ENCODE measurements around the gene IL17B. TPM values are rescaled to one million over a fixed set of nuclear protein-coding genes. Genes with fewer than 3 reads are reported as not detected.

Gene IL17B
- total RNA-seq, 1 experiment from 2014 or later: not detected

GRCh38 chr5:149374801-149375200, 4.3 kb downstream of the IL17B start:
- H3K23ac ChIP-seq (ENCODE audit: insufficient read length, low read depth, low read length): no peak overlapping the region
- no peak overlapping the region for H2BK5ac ChIP-seq (ENCODE audit: insufficient read length, low read length)
- H3K4me1 ChIP-seq (ENCODE audit: insufficient read depth, low read length): no peaks in the 10 kb centered on the region
- no peak overlapping the region for H3K18ac ChIP-seq (ENCODE audit: insufficient read length, low read depth, low read length)
- H3K79me2 ChIP-seq (ENCODE audit: insufficient read depth, low read length): no peaks in the 10 kb centered on the region
- H3K4me2 ChIP-seq (ENCODE audit: insufficient read depth, insufficient read length, low read length): no peak overlapping the region
- no peaks in the 10 kb centered on the region; a peak in 1 of 5 replicates for H3K9me3 Mint-ChIP-seq
- peaks cover 21 to 22% of the 10 kb centered on the region in 2 experiments for H3K4me1 Mint-ChIP-seq
- H4K91ac ChIP-seq (ENCODE audit: insufficient read length, low read depth, low read length): no peak overlapping the region
- no peaks in the 10 kb centered on the region for H3K9me3 ChIP-seq (ENCODE audit: control insufficient read depth, low read depth, low read length)
- no peaks in the 10 kb centered on the region for H3K27me3 ChIP-seq (ENCODE audit: insufficient read depth, low read length)
- H3K9ac ChIP-seq (ENCODE audit: extremely low read depth, insufficient read length, low read length): no peak overlapping the region
- H3K4ac ChIP-seq (ENCODE audit: low read depth, low read length): no peak overlapping the region
- no peaks in the 10 kb centered on the region for H3K79me1 ChIP-seq (ENCODE audit: insufficient read depth, low read depth, low read length, poor library complexity, severe bottlenecking)
- H2BK120ac ChIP-seq (ENCODE audit: low read depth, low read length, poor library complexity, severe bottlenecking): no peak overlapping the region
- H2AK5ac ChIP-seq (ENCODE audit: insufficient read length, low read length): no peak overlapping the region
- no peak overlapping the region for H2BK15ac ChIP-seq (ENCODE audit: low read depth, low read length)
- no CpG with 5 or more reads among the region's 3 CpGs for WGBS (ENCODE audit: extremely low coverage, insufficient read length, low lambda C conversion rate)
- no peak overlapping the region for H2BK20ac ChIP-seq (ENCODE audit: low read depth, low read length, poor library complexity, severe bottlenecking)
- H3K27ac Mint-ChIP-seq: 0 out of 7 replicates have a peak overlapping the region, but pooled peaks of 1 of the 3 experiments have one; percentile 68
- H3K56ac ChIP-seq (ENCODE audit: insufficient read length, low read depth, low read length): no peak overlapping the region
- H3K23me2 ChIP-seq (ENCODE audit: insufficient read length, low read depth, low read length, poor library complexity, severe bottlenecking): no peaks in the 10 kb centered on the region
- H2AFZ ChIP-seq (ENCODE audit: low read length): no peak overlapping the region
- H3K27me3 Mint-ChIP-seq (ENCODE audit: low read depth): no peaks in the 10 kb centered on the region
- no peak overlapping the region for H3K4me3 Mint-ChIP-seq
- DNase-seq: no peak
- H4K5ac ChIP-seq (ENCODE audit: insufficient read length, low read depth, low read length): no peak overlapping the region
- no peaks in the 10 kb centered on the region for H3K36me3 Mint-ChIP-seq (ENCODE audit: insufficient read depth in 1 of 3, low read depth in 3 of 3)
- no peak overlapping the region for H3T11ph ChIP-seq (ENCODE audit: low read length)
- no peak overlapping the region for H2BK12ac ChIP-seq (ENCODE audit: insufficient read length, low read depth, low read length)
- TF ChIP-seq CTCF (conservative IDR thresholded peaks at IDR 0.05): no peak
- H3K27ac ChIP-seq (ENCODE audit: insufficient read length, low read depth, low read length): no peak overlapping the region
- H3K14ac ChIP-seq (ENCODE audit: insufficient read depth, low read length): no peak overlapping the region
- H4K20me1 ChIP-seq (ENCODE audit: control insufficient read depth, insufficient read depth, insufficient read length): no peaks in the 10 kb centered on the region
- H4K8ac ChIP-seq (replicated peaks; ENCODE audit: insufficient read length, low read depth, low read length): no peak overlapping the region

All from H9 (cell line).